DOHH2 (cell line): Measurements from ENCODE around the gene LANCL2.

ENCODE experiments used
- CTCF ChIP-seq: fragments of 200-600 bp; sonication (generic); IDR thresholded peaks from one replicate; pipeline ENCODE4 v1.5.1; 2014; ENCODE audit warnings: antibody characterized with exemption, mild to moderate bottlenecking, low read depth, low read length; ENCODE audit not compliant: poor library complexity, severe bottlenecking
- EZH2phosphoT487 ChIP-seq: fragments of 200-600 bp; sonication (generic); IDR thresholded peaks from 2 replicates; pipeline ENCODE4 v1.6.1; 2017; ENCODE audit warnings: borderline replicate concordance, mild to moderate bottlenecking, antibody characterized with exemption, low read length, moderate library complexity, mixed read lengths

DNA sequence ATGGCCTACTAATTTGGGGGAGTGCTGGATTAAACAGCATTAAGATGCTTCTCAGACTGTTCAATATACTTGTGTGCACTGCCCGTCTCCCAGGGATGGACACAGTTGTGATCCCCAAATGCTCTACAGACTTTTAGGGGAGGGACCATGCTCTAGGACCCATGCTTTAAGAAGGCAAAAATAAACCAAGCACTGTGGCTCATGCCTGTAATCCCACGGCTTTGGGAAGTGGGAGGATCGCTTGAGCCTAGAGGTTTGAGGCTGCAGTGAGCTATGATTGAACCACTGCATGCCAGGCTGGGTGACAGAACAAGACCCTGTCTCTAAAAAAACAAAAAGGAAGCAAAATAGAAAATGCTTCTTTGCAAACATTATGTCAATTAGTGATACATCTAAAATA is 104.6 kb downstream of the LANCL2 start:
- TF ChIP-seq CTCF (no peak), EZH2phosphoT487 (no peak)
